Mesenchymal stem cell (in vitro differentiated cells and primary cell): ENCODE measurements around the gene FRMD4B.
"Not testable (repeated sequence)": the region's sequence is repeated elsewhere in the genome, so short reads cannot be mapped to it uniquely, and the experiment has no call there.

Experiments
- DNase-seq: peaks from one replicate; pipeline ENCODE4 v3.0.0-alpha.2; 2013
- H2AFZ ChIP-seq: one replicate; pipeline ENCODE4 v1.6.1; 2013; ENCODE audit warnings: low read depth, mild to moderate bottlenecking, control low read depth, inconsistent platforms, low read length, moderate library complexity
- H2AK5ac ChIP-seq: 2 replicates; pipeline ENCODE4 v1.6.1; 2013; ENCODE audit warnings: low read length, moderate library complexity, mild to moderate bottlenecking, inconsistent platforms; ENCODE audit not compliant: severe bottlenecking
- H2BK120ac ChIP-seq: one replicate; pipeline ENCODE4 v1.6.1; 2013; ENCODE audit warnings: low read depth, mild to moderate bottlenecking, inconsistent platforms, low read length, moderate library complexity
- H2BK12ac ChIP-seq, 2 experiments: one replicate each; pipeline ENCODE4 v1.6.1; 2013; ENCODE audit warnings: inconsistent platforms in 2 of 2, low read length in 2 of 2, mild to moderate bottlenecking in 2 of 2, moderate library complexity in 2 of 2, control low read depth in 1 of 2
- H2BK15ac ChIP-seq: one replicate; pipeline ENCODE4 v1.6.1; 2013; ENCODE audit warnings: mild to moderate bottlenecking, low read depth, inconsistent platforms; ENCODE audit not compliant: poor library complexity, severe bottlenecking
- H2BK5ac ChIP-seq: 2 replicates; pipeline ENCODE4 v1.6.1; 2013; ENCODE audit warnings: low read depth, mild to moderate bottlenecking, low read length, control low read depth, inconsistent platforms; ENCODE audit not compliant: poor library complexity, severe bottlenecking
- H3K14ac ChIP-seq, 2 experiments: one replicate each; pipeline ENCODE4 v1.6.1; 2013; ENCODE audit warnings: inconsistent platforms in 2 of 2, low read length in 2 of 2, control low read depth in 1 of 2, mild to moderate bottlenecking in 1 of 2, moderate library complexity in 1 of 2
- H3K18ac ChIP-seq, 2 experiments: one replicate each; pipeline ENCODE4 v1.6.1; 2013; ENCODE audit warnings: inconsistent platforms in 2 of 2, low read length in 2 of 2, control low read depth in 1 of 2, low read depth in 1 of 2, mild to moderate bottlenecking in 1 of 2
- H3K23ac ChIP-seq, 2 experiments: one replicate each; pipeline ENCODE4 v1.6.1; 2013; ENCODE audit warnings: inconsistent platforms in 2 of 2, low read length in 2 of 2, mild to moderate bottlenecking in 2 of 2, moderate library complexity in 2 of 2, control low read depth in 1 of 2
- H3K27ac ChIP-seq: 2 replicates; pipeline ENCODE4 v1.5.1; 2013; ENCODE audit warnings: mild to moderate bottlenecking, moderate library complexity, low read length, control low read depth, inconsistent platforms; ENCODE audit not compliant: poor library complexity, severe bottlenecking
- H3K27me3 ChIP-seq, 2 experiments: 2 replicates each; pipeline versions ENCODE4 v1.6.1 to v1.7.0; 2013; ENCODE audit warnings: low read length in 2 of 2, mild to moderate bottlenecking in 2 of 2, moderate library complexity in 2 of 2, control low read depth in 1 of 2, inconsistent platforms in 1 of 2; ENCODE audit not compliant: control insufficient read depth in 1 of 2, insufficient read depth in 1 of 2
- H3K36me3 ChIP-seq, 2 experiments: 2 replicates each; pipeline versions ENCODE4 v1.6.1 to v1.7.0; 2013; ENCODE audit warnings: low read length in 2 of 2, control low read depth in 1 of 2, inconsistent platforms in 1 of 2, low read depth in 1 of 2, mild to moderate bottlenecking in 1 of 2; ENCODE audit not compliant: insufficient read depth in 2 of 2, control insufficient read depth in 1 of 2
- H3K4ac ChIP-seq, 2 experiments: one replicate each; pipeline ENCODE4 v1.6.1; 2013; ENCODE audit warnings: inconsistent platforms in 2 of 2, low read length in 2 of 2, mild to moderate bottlenecking in 2 of 2, moderate library complexity in 2 of 2, control low read depth in 1 of 2, low read depth in 1 of 2
- H3K4me1 ChIP-seq: 2 replicates; pipeline ENCODE4 v1.6.1; 2013; ENCODE audit warnings: low read depth, low read length, control low read depth; ENCODE audit not compliant: control insufficient read depth, insufficient read depth
- H3K4me2 ChIP-seq: 2 replicates; pipeline ENCODE4 v1.6.1; 2013; ENCODE audit warnings: low read length, mild to moderate bottlenecking, inconsistent platforms; ENCODE audit not compliant: poor library complexity, severe bottlenecking
- H3K4me3 ChIP-seq, 2 experiments: 2 replicates each; pipeline versions ENCODE4 v1.5.1 to v1.7.0; 2013; ENCODE audit warnings: low read length in 2 of 2, mild to moderate bottlenecking in 2 of 2, control low read depth in 1 of 2, low read depth in 1 of 2; ENCODE audit not compliant: insufficient read depth in 1 of 2
- H3K79me1 ChIP-seq: replicated peaks from 2 replicates; pipeline ENCODE4 v1.6.1; 2013; ENCODE audit warnings: mild to moderate bottlenecking, control low read depth, low read length, inconsistent platforms; ENCODE audit not compliant: poor library complexity, severe bottlenecking
- H3K9ac ChIP-seq: 2 replicates; pipeline ENCODE4 v1.7.0; 2013; ENCODE audit warnings: mild to moderate bottlenecking, low read length, moderate library complexity
- H3K9me3 ChIP-seq: 2 replicates; pipeline ENCODE4 v1.7.0; 2013; ENCODE audit warnings: mild to moderate bottlenecking, low read length; ENCODE audit not compliant: control insufficient read depth
- H4K8ac ChIP-seq: one replicate; pipeline ENCODE4 v1.6.1; 2013; ENCODE audit warnings: inconsistent platforms, mild to moderate bottlenecking, low read length, moderate library complexity
- H4K91ac ChIP-seq: one replicate; pipeline ENCODE4 v1.6.1; 2013; ENCODE audit warnings: mild to moderate bottlenecking, low read length, inconsistent platforms
- WGBS: methylation state at CpG from one replicate; pipeline ENCODE4 v1.1.7; 2013; ENCODE audit warnings: mixed read lengths; 5-methylcytosine and 5-hydroxymethylcytosine counted together

FRMD4B gene

GRCh38 chr3:69235882-69236281, 150.0 kb downstream of the FRMD4B start:
- H3K36me3 ChIP-seq = no peaks in the 10 kb centered on the region
- no peak overlapping the region for H3K23ac ChIP-seq
- 100% methylated on average over 2 of the region's 3 CpGs for WGBS
- H3K14ac ChIP-seq = no peak overlapping the region
- H2BK15ac ChIP-seq = no peak overlapping the region
- H2AK5ac ChIP-seq = no peak overlapping the region
- H3K4ac ChIP-seq = no peak overlapping the region
- H3K79me1 ChIP-seq = peaks cover 21% of the 10 kb centered on the region
- H2AFZ ChIP-seq = no peak overlapping the region
- H2BK12ac ChIP-seq = no peak overlapping the region
- no peak overlapping the region for H4K8ac ChIP-seq
- no peak overlapping the region for H3K4me3 ChIP-seq
- no peak overlapping the region for H4K91ac ChIP-seq
- peaks cover 13% of the 10 kb centered on the region for H3K4me1 ChIP-seq
- H2BK120ac ChIP-seq = no peak overlapping the region
- DNase-seq = no peak
- H3K9me3 ChIP-seq = no peaks in the 10 kb centered on the region
- no peak overlapping the region for H3K9ac ChIP-seq
- no peak overlapping the region for H2BK5ac ChIP-seq
- no peak overlapping the region for H3K18ac ChIP-seq
- no peaks in the 10 kb centered on the region for H3K27me3 ChIP-seq
- no peak overlapping the region for H3K27ac ChIP-seq
- H3K4me2 ChIP-seq = no peak overlapping the region

GRCh38 chr3:69235227-69235626, 150.7 kb downstream of the FRMD4B start:
- not testable (repeated sequence) for H2BK5ac ChIP-seq, DNase-seq, H3K4ac ChIP-seq, H3K9ac ChIP-seq, H3K14ac ChIP-seq, H3K36me3 ChIP-seq, H2AFZ ChIP-seq, H3K9me3 ChIP-seq, H3K18ac ChIP-seq, H3K4me2 ChIP-seq, H2BK120ac ChIP-seq, H4K91ac ChIP-seq, H2BK12ac ChIP-seq, H3K4me3 ChIP-seq, H3K23ac ChIP-seq, H2BK15ac ChIP-seq, H4K8ac ChIP-seq, H3K27me3 ChIP-seq, H3K27ac ChIP-seq
- H2AK5ac ChIP-seq = peak overlapping the region; percentile 6
- H3K4me1 ChIP-seq = peaks cover 10% of the 10 kb centered on the region
- 96% methylated on average over 4 of the region's 4 CpGs for WGBS
- H3K79me1 ChIP-seq = peaks cover 22% of the 10 kb centered on the region

GRCh38 chr3:69232482-69232881, 153.4 kb downstream of the FRMD4B start:
- Histone ChIP-seq H3K36me3 (no peaks in the 10 kb centered on the region), H2BK15ac (no peak overlapping the region), H3K27me3 (no peaks in the 10 kb centered on the region), H2BK120ac (no peak overlapping the region), H3K14ac (no peak overlapping the region), H4K8ac (no peak overlapping the region), H3K79me1 (peaks cover 17% of the 10 kb centered on the region), H2BK5ac (no peak overlapping the region), H3K4me1 (peaks cover 7% of the 10 kb centered on the region), H3K9ac (no peak overlapping the region), H3K23ac (no peak overlapping the region), H3K18ac (peak overlapping the region in 1 of 2 experiments; percentile 28), H2AK5ac (peak overlapping the region; percentile 43), H3K4me3 (no peak overlapping the region), H3K4me2 (no peak overlapping the region), H2AFZ (no peak overlapping the region), H3K4ac (no peak overlapping the region), H3K27ac (peak overlapping the region; percentile 73), H3K9me3 (no peaks in the 10 kb centered on the region), H2BK12ac (peak overlapping the region in 1 of 2 experiments; percentile 7), H4K91ac (no peak overlapping the region)
- DNase-seq = no peak
- 82% methylated on average over 2 of the region's 2 CpGs for WGBS

DNA sequence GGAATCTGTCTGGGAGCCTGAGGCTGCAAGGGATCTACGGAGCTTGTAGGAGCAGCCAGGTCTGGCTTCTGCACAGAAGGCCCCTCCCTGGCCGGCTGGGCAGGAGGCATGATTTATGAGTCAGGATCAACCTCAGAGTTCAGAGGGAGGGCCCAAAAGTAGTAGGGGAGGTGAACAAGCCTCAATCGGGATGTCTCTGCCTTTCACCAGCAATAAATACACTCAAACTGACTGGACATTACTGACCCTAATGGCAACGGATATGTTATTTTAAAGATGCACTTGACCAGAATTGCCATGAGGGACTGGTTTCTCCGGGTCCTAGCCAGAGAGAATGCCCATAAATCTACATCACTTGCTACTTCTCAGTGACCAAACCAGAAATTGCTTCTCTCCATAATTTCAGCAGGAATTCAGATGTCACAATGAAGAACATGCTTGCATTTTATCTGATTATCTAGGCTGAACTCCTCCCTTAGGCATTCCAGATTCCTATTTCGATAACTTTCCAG, 153.9 kb downstream of the FRMD4B start:
- Histone ChIP-seq H3K14ac (no peak overlapping the region), H3K36me3 (no peaks in the 10 kb centered on the region), H2BK5ac (no peak overlapping the region), H2BK12ac (no peak overlapping the region), H3K27ac (peak overlapping the region; percentile 73), H3K9ac (no peak overlapping the region), H3K79me1 (peaks cover 15% of the 10 kb centered on the region), H3K4ac (no peak overlapping the region), H3K4me3 (no peak overlapping the region), H2BK120ac (no peak overlapping the region), H4K91ac (no peak overlapping the region), H2AK5ac (no peak overlapping the region), H3K4me2 (peak overlapping the region; percentile 4), H3K4me1 (peaks cover 5% of the 10 kb centered on the region), H2AFZ (no peak overlapping the region), H3K18ac (no peak overlapping the region), H3K27me3 (no peaks in the 10 kb centered on the region), H3K9me3 (no peaks in the 10 kb centered on the region), H2BK15ac (no peak overlapping the region), H4K8ac (no peak overlapping the region), H3K23ac (no peak overlapping the region)
- 5% methylated on average over 5 of the region's 6 CpGs for WGBS
- peak; percentile 74 for DNase-seq
